Endodermal cell (in vitro differentiated cells): ENCODE data around the gene IQGAP1. TPM values are rescaled to one million over a fixed set of nuclear protein-coding genes. Genes with fewer than 3 reads are reported as not detected.

ENCODE experiments used
- DNase-seq: peaks from one replicate; pipeline ENCODE4 v3.0.0-alpha.2; 2017
- H3K27ac ChIP-seq: 2 replicates; pipeline ENCODE4 v1.5.1; 2013; ENCODE audit warnings: mild to moderate bottlenecking, low read depth, low read length, moderate library complexity
- H3K27me3 ChIP-seq: 2 replicates; pipeline ENCODE4 v1.6.1; 2013; ENCODE audit warnings: mild to moderate bottlenecking, low read length, moderate library complexity; ENCODE audit not compliant: insufficient read depth, control insufficient read depth, poor library complexity, severe bottlenecking
- H3K36me3 ChIP-seq: 2 replicates; pipeline ENCODE4 v1.7.0; 2013; ENCODE audit warnings: mild to moderate bottlenecking, low read length, moderate library complexity; ENCODE audit not compliant: control insufficient read depth, insufficient read depth
- H3K4me1 ChIP-seq: one replicate; pipeline ENCODE4 v1.7.0; 2013; ENCODE audit warnings: low read length; ENCODE audit not compliant: control insufficient read depth, insufficient read depth
- H3K4me3 ChIP-seq: 2 replicates; pipeline ENCODE4 v1.5.1; 2013; ENCODE audit warnings: mild to moderate bottlenecking, low read length, moderate library complexity
- H3K9ac ChIP-seq: 2 replicates; pipeline ENCODE4 v1.6.1; 2013; ENCODE audit warnings: mild to moderate bottlenecking, low read length, moderate library complexity; ENCODE audit not compliant: poor library complexity, severe bottlenecking; ENCODE audit errors: extremely low read depth
- H3K9me3 ChIP-seq: 2 replicates; pipeline ENCODE4 v1.6.1; 2013; ENCODE audit warnings: mild to moderate bottlenecking, low read length, moderate library complexity; ENCODE audit not compliant: control insufficient read depth
- H3K27ac Mint-ChIP-seq: 2 replicates; pipeline ENCODE4 v1.8.0; 2020; ENCODE audit warnings: mixed read lengths
- H3K27me3 Mint-ChIP-seq: 2 replicates; pipeline ENCODE4 v1.8.0; 2021; ENCODE audit warnings: mild to moderate bottlenecking, mixed read lengths; ENCODE audit not compliant: insufficient read depth
- H3K36me3 Mint-ChIP-seq: 2 replicates; pipeline ENCODE4 v1.8.0; 2020; ENCODE audit warnings: low read depth, mixed read lengths
- H3K4me1 Mint-ChIP-seq: 2 replicates; pipeline ENCODE4 v1.8.0; 2020; ENCODE audit warnings: mixed read lengths
- H3K4me3 Mint-ChIP-seq: 2 replicates; pipeline ENCODE4 v1.8.0; 2020; ENCODE audit warnings: mild to moderate bottlenecking, moderate library complexity, mixed read lengths
- H3K9me3 Mint-ChIP-seq: 2 replicates; pipeline ENCODE4 v1.8.0; 2020; ENCODE audit warnings: mild to moderate bottlenecking, mixed read lengths
- CTCF ChIP-seq: fragments of 200-600 bp; sonication (generic); conservative IDR thresholded peaks from 2 replicates; pipeline ENCODE4 v1.5.0; 2021; ENCODE audit warnings: antibody characterized with exemption, mild to moderate bottlenecking
- WGBS, 2 experiments: methylation state at CpG; one replicate each; pipeline versions ENCODE4 v1.1.5 to v1.1.7; 2013; ENCODE audit warnings: missing lambda C conversion rate in 2 of 2, mixed read lengths in 1 of 2; ENCODE audit not compliant: insufficient coverage in 1 of 2, insufficient read length in 1 of 2; 5-methylcytosine and 5-hydroxymethylcytosine counted together
- total RNA-seq, 2 donors: library from RNA; stranded (reverse); fragmentation: NEBNext Ultra II Directional in 1 of 2; extraction: Animal tissue kit (Norgen Biotek cat#: 25700) in 1 of 2; gene quantifications; 2 replicates in 1 of 2; 3 replicates in 1 of 2; pipeline ENCODE4 v1.2.1, GENCODE V29; 2021

IQGAP1 gene
- total RNA-seq, 2 donors from 2014 or later = 94.4 to 124 TPM

GRCh38 chr15:90420451-90420850 lies 32.4 kb downstream of the IQGAP1 start:
- Histone ChIP-seq H3K9me3 (no peaks in the 10 kb centered on the region), H3K27me3 (no peaks in the 10 kb centered on the region), H3K9ac (no peak overlapping the region), H3K4me3 (no peak overlapping the region), H3K27ac (no peak overlapping the region), H3K4me1 (no peaks in the 10 kb centered on the region), H3K36me3 (no peaks in the 10 kb centered on the region)
- no peak for TF ChIP-seq CTCF
- peak overlapping the region; percentile 11 for H3K27ac Mint-ChIP-seq
- H3K4me1 Mint-ChIP-seq = peaks cover 26% of the 10 kb centered on the region
- peaks cover 10% of the 10 kb centered on the region for H3K36me3 Mint-ChIP-seq
- peaks cover 14% of the 10 kb centered on the region for H3K9me3 Mint-ChIP-seq
- WGBS, 2 experiments = 86 to 100% methylated on average over 1 of the region's 1 CpG
- no peak overlapping the region for H3K4me3 Mint-ChIP-seq
- no peak for DNase-seq
- no peaks in the 10 kb centered on the region for H3K27me3 Mint-ChIP-seq

GRCh38 chr15:90421527-90421926 lies 33.5 kb downstream of the IQGAP1 start:
- 78 to 97% methylated on average over 3 of the region's 3 CpGs for WGBS, 2 experiments
- Histone ChIP-seq H3K4me1 (no peaks in the 10 kb centered on the region), H3K27ac (no peak overlapping the region), H3K9me3 (no peaks in the 10 kb centered on the region), H3K4me3 (no peak overlapping the region), H3K27me3 (no peaks in the 10 kb centered on the region), H3K36me3 (peaks cover 6% of the 10 kb centered on the region), H3K9ac (no peak overlapping the region)
- H3K9me3 Mint-ChIP-seq = peaks cover 14% of the 10 kb centered on the region
- no peak overlapping the region for H3K4me3 Mint-ChIP-seq
- peaks cover 28% of the 10 kb centered on the region for H3K4me1 Mint-ChIP-seq
- no peak for DNase-seq
- no peaks in the 10 kb centered on the region for H3K27me3 Mint-ChIP-seq
- peaks cover 10% of the 10 kb centered on the region for H3K36me3 Mint-ChIP-seq
- peak overlapping the region; percentile 48 for H3K27ac Mint-ChIP-seq
- no peak for TF ChIP-seq CTCF

- DNase-seq = no peak
- Mint-ChIP-seq H3K9me3 (peaks cover 10% of the 10 kb centered on the region), H3K4me3 (no peak overlapping the region), H3K27ac (no peak overlapping the region), H3K27me3 (no peaks in the 10 kb centered on the region), H3K4me1 (peaks cover 28% of the 10 kb centered on the region), H3K36me3 (peaks cover 8% of the 10 kb centered on the region)
- Histone ChIP-seq H3K4me3 (no peak overlapping the region), H3K9me3 (no peaks in the 10 kb centered on the region), H3K36me3 (peaks cover 8% of the 10 kb centered on the region), H3K9ac (no peak overlapping the region), H3K27ac (no peak overlapping the region), H3K4me1 (no peaks in the 10 kb centered on the region), H3K27me3 (no peaks in the 10 kb centered on the region)
- WGBS, 2 experiments = 96% methylated on average over 2 of the region's 2 CpGs; no CpG with 5 or more reads in 1 of the 2 experiments
- no peak for TF ChIP-seq CTCF
These were observed 34.0 kb downstream of the IQGAP1 start for GRCh38 chr15:90422043-90422442.
